Activated naive CD4-positive, alpha-beta T cell treated with anti-CD3 and anti-CD28 coated beads, Interleukin-2, amount 50 U/mL, for 24 hours (primary cell): ENCODE results near the gene SBF2.
"Not testable (repeated sequence)": the region's sequence is repeated elsewhere in the genome, so short reads cannot be mapped to it uniquely, and the experiment has no call there.

ENCODE experiments used
- H3K27ac Mint-ChIP-seq: one replicate; pipeline ENCODE4 v1.8.0; 2021; ENCODE audit warnings: mild to moderate bottlenecking, mixed read lengths
- H3K27me3 Mint-ChIP-seq: one replicate; pipeline ENCODE4 v1.8.0; 2021; ENCODE audit warnings: mixed read lengths
- H3K36me3 Mint-ChIP-seq: one replicate; pipeline ENCODE4 v1.8.0; 2021; ENCODE audit warnings: mixed read lengths
- H3K4me1 Mint-ChIP-seq: one replicate; pipeline ENCODE4 v1.8.0; 2021; ENCODE audit warnings: mixed read lengths
- H3K4me3 Mint-ChIP-seq: one replicate; pipeline ENCODE4 v1.8.0; 2021; ENCODE audit warnings: mild to moderate bottlenecking, mixed read lengths
- H3K9me3 Mint-ChIP-seq: one replicate; pipeline ENCODE4 v1.8.0; 2021; ENCODE audit warnings: mixed read lengths

Gene SBF2

GRCh38 chr11:9950462-9950861, 343.6 kb downstream of the SBF2 start:
- H3K27me3 Mint-ChIP-seq, result no peaks in the 10 kb centered on the region
- H3K4me1 Mint-ChIP-seq, result no peaks in the 10 kb centered on the region
- no peak overlapping the region for H3K4me3 Mint-ChIP-seq
- no peaks in the 10 kb centered on the region for H3K9me3 Mint-ChIP-seq
- no peak overlapping the region for H3K27ac Mint-ChIP-seq
- H3K36me3 Mint-ChIP-seq, result peaks cover 9% of the 10 kb centered on the region

GRCh38 chr11:9947231-9947864, 346.7 kb downstream of the SBF2 start:
- no peaks in the 10 kb centered on the region for H3K4me1 Mint-ChIP-seq
- no peak overlapping the region for H3K27ac Mint-ChIP-seq
- no peaks in the 10 kb centered on the region for H3K9me3 Mint-ChIP-seq
- H3K27me3 Mint-ChIP-seq, result no peaks in the 10 kb centered on the region
- H3K36me3 Mint-ChIP-seq, result peaks cover 11% of the 10 kb centered on the region
- no peak overlapping the region for H3K4me3 Mint-ChIP-seq

- H3K4me3 Mint-ChIP-seq, H3K27me3 Mint-ChIP-seq, H3K9me3 Mint-ChIP-seq, H3K4me1 Mint-ChIP-seq, H3K27ac Mint-ChIP-seq: not testable (repeated sequence)
- peaks cover 11% of the 10 kb centered on the region for H3K36me3 Mint-ChIP-seq
Observed at GRCh38 chr11:9945680-9946079, 348.3 kb downstream of the SBF2 start.

GRCh38 chr11:9943386-9944110, 350.5 kb downstream of the SBF2 start:
- no peaks in the 10 kb centered on the region for H3K4me1 Mint-ChIP-seq

GRCh38 chr11:9941991-9942390, 352.0 kb downstream of the SBF2 start:
- no peaks in the 10 kb centered on the region for H3K4me1 Mint-ChIP-seq
- no peak overlapping the region for H3K27ac Mint-ChIP-seq
- no peaks in the 10 kb centered on the region for H3K9me3 Mint-ChIP-seq
- H3K36me3 Mint-ChIP-seq, result peaks cover 8% of the 10 kb centered on the region
- no peaks in the 10 kb centered on the region for H3K27me3 Mint-ChIP-seq
- no peak overlapping the region for H3K4me3 Mint-ChIP-seq

More at GRCh38 chr11:9943386-9944110, 350.5 kb downstream of the SBF2 start:
- Mint-ChIP-seq H3K27ac (no peak overlapping the region), H3K4me3 (no peak overlapping the region), H3K27me3 (no peaks in the 10 kb centered on the region), H3K9me3 (no peaks in the 10 kb centered on the region), H3K36me3 (peaks cover 11% of the 10 kb centered on the region)

- H3K36me3 Mint-ChIP-seq, result peaks cover 16% of the 10 kb centered on the region
- H3K27ac Mint-ChIP-seq, H3K27me3 Mint-ChIP-seq, H3K9me3 Mint-ChIP-seq, H3K4me1 Mint-ChIP-seq, H3K4me3 Mint-ChIP-seq: not testable (repeated sequence)
Observed at GRCh38 chr11:9939150-9939549, 354.9 kb downstream of the SBF2 start.

- peaks cover 21% of the 10 kb centered on the region for H3K36me3 Mint-ChIP-seq
Observed at GRCh38 chr11:9936754-9937153, 357.3 kb downstream of the SBF2 start.

GRCh38 chr11:9932843-9933242, 361.2 kb downstream of the SBF2 start:
- not testable (repeated sequence) for H3K9me3 Mint-ChIP-seq, H3K27me3 Mint-ChIP-seq, H3K4me1 Mint-ChIP-seq, H3K27ac Mint-ChIP-seq, H3K4me3 Mint-ChIP-seq
- peaks cover 29% of the 10 kb centered on the region for H3K36me3 Mint-ChIP-seq

More at GRCh38 chr11:9936754-9937153, 357.3 kb downstream of the SBF2 start:
- no peaks in the 10 kb centered on the region for H3K4me1 Mint-ChIP-seq
- H3K4me3 Mint-ChIP-seq, result no peak overlapping the region
- no peaks in the 10 kb centered on the region for H3K27me3 Mint-ChIP-seq
- peaks cover 4% of the 10 kb centered on the region for H3K9me3 Mint-ChIP-seq
- no peak overlapping the region for H3K27ac Mint-ChIP-seq

GRCh38 chr11:9930562-9931331, 363.3 kb downstream of the SBF2 start:
- not testable (repeated sequence) for H3K4me1 Mint-ChIP-seq, H3K27ac Mint-ChIP-seq, H3K4me3 Mint-ChIP-seq, H3K27me3 Mint-ChIP-seq, H3K9me3 Mint-ChIP-seq
- H3K36me3 Mint-ChIP-seq, result peaks cover 24% of the 10 kb centered on the region

- Mint-ChIP-seq H3K27ac (no peak overlapping the region), H3K9me3 (peaks cover 5% of the 10 kb centered on the region), H3K4me3 (no peak overlapping the region), H3K36me3 (peaks cover 8% of the 10 kb centered on the region), H3K27me3 (no peaks in the 10 kb centered on the region), H3K4me1 (peaks cover 3% of the 10 kb centered on the region)
Observed at GRCh38 chr11:9927670-9928069, 366.3 kb downstream of the SBF2 start.

- Mint-ChIP-seq H3K27ac (no peak overlapping the region), H3K36me3 (no peaks in the 10 kb centered on the region), H3K4me3 (no peak overlapping the region), H3K4me1 (no peaks in the 10 kb centered on the region), H3K27me3 (no peaks in the 10 kb centered on the region), H3K9me3 (no peaks in the 10 kb centered on the region)
Observed at GRCh38 chr11:9923280-9923679, 370.7 kb downstream of the SBF2 start.

- H3K27me3 Mint-ChIP-seq, result no peaks in the 10 kb centered on the region
- H3K4me3 Mint-ChIP-seq, result no peak overlapping the region
- H3K9me3 Mint-ChIP-seq, result no peaks in the 10 kb centered on the region
- H3K36me3 Mint-ChIP-seq, result no peaks in the 10 kb centered on the region
- H3K27ac Mint-ChIP-seq, result no peak overlapping the region
- H3K4me1 Mint-ChIP-seq, result no peaks in the 10 kb centered on the region
Observed at GRCh38 chr11:9922806-9923205, 371.2 kb downstream of the SBF2 start.

- Mint-ChIP-seq H3K4me1 (no peaks in the 10 kb centered on the region), H3K4me3 (no peak overlapping the region)
Observed at GRCh38 chr11:9916480-9916879, 377.5 kb downstream of the SBF2 start.

GRCh38 chr11:9914064-9914463, 380.0 kb downstream of the SBF2 start:
- Mint-ChIP-seq H3K4me3 (no peak overlapping the region), H3K9me3 (no peaks in the 10 kb centered on the region), H3K27ac (no peak overlapping the region), H3K36me3 (no peaks in the 10 kb centered on the region), H3K4me1 (no peaks in the 10 kb centered on the region), H3K27me3 (no peaks in the 10 kb centered on the region)

More at GRCh38 chr11:9916480-9916879, 377.5 kb downstream of the SBF2 start:
- H3K36me3 Mint-ChIP-seq, result no peaks in the 10 kb centered on the region
- no peak overlapping the region for H3K27ac Mint-ChIP-seq
- H3K27me3 Mint-ChIP-seq, result no peaks in the 10 kb centered on the region
- H3K9me3 Mint-ChIP-seq, result no peaks in the 10 kb centered on the region

- no peaks in the 10 kb centered on the region for H3K4me1 Mint-ChIP-seq
- no peaks in the 10 kb centered on the region for H3K27me3 Mint-ChIP-seq
- peaks cover 1% of the 10 kb centered on the region for H3K36me3 Mint-ChIP-seq
- H3K9me3 Mint-ChIP-seq, result no peaks in the 10 kb centered on the region
- H3K27ac Mint-ChIP-seq, result no peak overlapping the region
- no peak overlapping the region for H3K4me3 Mint-ChIP-seq
Observed at GRCh38 chr11:9905960-9906791, 387.8 kb downstream of the SBF2 start.
